ENCODE data around the gene RCOR3. TPM values are rescaled to one million over a fixed set of nuclear protein-coding genes. Genes with fewer than 3 reads are reported as not detected.

The RCOR3 gene
- total RNA-seq: 64.9 TPM
- 19.8 TPM for polyA plus RNA-seq (ENCODE audit: insufficient read depth, low read depth, low replicate concordance)
- long read RNA-seq, donor 1, full-length matches to known transcripts: 3 of 10 reads
- long read RNA-seq, donor 1, partial matches to known transcripts: 7 of 10 reads
- long read RNA-seq, donor 1, other reads (novel, unspliced or antisense): 0 of 10 reads
- long read RNA-seq, donor 2, full-length matches to known transcripts: 5 of 10 reads
- long read RNA-seq, donor 2, partial matches to known transcripts: 5 of 10 reads
- long read RNA-seq, donor 2, other reads (novel, unspliced or antisense): 0 of 10 reads
- long read RNA-seq, donor 3, full-length matches to known transcripts: 5 of 5 reads
- long read RNA-seq, donor 3, partial matches to known transcripts: 0 of 5 reads
- long read RNA-seq, donor 3, other reads (novel, unspliced or antisense): 0 of 5 reads
- long read RNA-seq, donor 4, full-length matches to known transcripts: 5 of 5 reads
- long read RNA-seq, donor 4, partial matches to known transcripts: 0 of 5 reads
- long read RNA-seq, donor 4, other reads (novel, unspliced or antisense): 0 of 5 reads
- long read RNA-seq, donor 5: 0 reads
- long read RNA-seq, donor 6, partial matches to known transcripts: 34 of 36 reads
- long read RNA-seq, donor 6, other reads (novel, unspliced or antisense): 0 of 36 reads
- long read RNA-seq, donor 7, partial matches to known transcripts: 3 of 24 reads
- long read RNA-seq, donor 7, other reads (novel, unspliced or antisense): 13 of 24 reads
- long read RNA-seq, donor 8, partial matches to known transcripts: 0 of 4 reads
- long read RNA-seq, donor 8, other reads (novel, unspliced or antisense): 0 of 4 reads
- long read RNA-seq, donor 9, partial matches to known transcripts: 0 of 4 reads
- long read RNA-seq, donor 9, other reads (novel, unspliced or antisense): 0 of 4 reads
- long read RNA-seq, donor 10, full-length matches to known transcripts: 6 of 6 reads
- long read RNA-seq, donor 10, partial matches to known transcripts: 0 of 6 reads
- long read RNA-seq, donor 10, other reads (novel, unspliced or antisense): 0 of 6 reads

DNA sequence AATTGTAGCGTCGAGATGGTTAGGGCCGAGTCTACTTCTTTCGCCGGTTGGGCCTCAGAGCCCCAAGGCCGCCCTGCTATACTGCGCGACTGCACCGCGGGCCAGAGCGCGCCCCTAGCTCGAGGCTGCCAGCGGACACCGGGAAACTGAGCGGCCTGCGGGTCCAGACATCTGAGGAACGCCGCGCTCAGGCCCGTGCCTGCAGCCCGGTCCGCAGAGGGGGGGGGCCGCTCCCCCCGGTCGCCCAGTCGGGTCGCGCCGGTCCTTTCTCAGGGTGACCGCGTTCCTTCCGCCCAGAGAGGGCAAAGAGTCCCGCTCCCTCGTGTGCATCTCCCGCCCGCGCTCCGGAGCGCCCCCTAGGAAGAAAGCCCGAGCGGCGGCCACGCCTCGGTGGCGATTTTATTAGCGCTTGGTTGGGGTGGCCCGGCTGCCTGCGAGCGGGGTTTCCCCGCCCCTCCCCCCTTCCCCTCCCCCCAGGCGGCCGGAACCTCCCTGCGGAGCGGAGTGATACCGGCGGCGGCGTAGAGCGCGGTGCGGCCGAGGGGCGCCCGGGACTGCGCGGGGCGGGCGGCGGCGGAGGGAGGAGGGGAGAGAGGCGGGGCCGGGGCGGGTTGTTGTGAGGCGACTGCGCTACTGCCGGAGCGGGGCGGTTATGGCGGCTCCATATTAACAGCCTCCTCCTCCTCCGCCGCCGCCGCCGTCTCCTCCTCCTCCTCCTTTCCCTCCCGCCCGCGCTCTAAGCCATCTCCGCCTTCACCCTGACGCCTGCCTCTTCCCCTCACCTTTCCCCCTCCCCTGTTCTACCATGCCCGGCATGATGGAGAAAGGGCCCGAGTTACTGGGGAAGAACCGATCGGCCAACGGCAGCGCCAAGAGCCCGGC, at the start of gene RCOR3:
RCOR3 (plus strand) TSS at position 611 of the 882 bp plus-strand sequence; CDS start at position 806, 195 bp downstream.
- TF ChIP-seq, protein P1, sequence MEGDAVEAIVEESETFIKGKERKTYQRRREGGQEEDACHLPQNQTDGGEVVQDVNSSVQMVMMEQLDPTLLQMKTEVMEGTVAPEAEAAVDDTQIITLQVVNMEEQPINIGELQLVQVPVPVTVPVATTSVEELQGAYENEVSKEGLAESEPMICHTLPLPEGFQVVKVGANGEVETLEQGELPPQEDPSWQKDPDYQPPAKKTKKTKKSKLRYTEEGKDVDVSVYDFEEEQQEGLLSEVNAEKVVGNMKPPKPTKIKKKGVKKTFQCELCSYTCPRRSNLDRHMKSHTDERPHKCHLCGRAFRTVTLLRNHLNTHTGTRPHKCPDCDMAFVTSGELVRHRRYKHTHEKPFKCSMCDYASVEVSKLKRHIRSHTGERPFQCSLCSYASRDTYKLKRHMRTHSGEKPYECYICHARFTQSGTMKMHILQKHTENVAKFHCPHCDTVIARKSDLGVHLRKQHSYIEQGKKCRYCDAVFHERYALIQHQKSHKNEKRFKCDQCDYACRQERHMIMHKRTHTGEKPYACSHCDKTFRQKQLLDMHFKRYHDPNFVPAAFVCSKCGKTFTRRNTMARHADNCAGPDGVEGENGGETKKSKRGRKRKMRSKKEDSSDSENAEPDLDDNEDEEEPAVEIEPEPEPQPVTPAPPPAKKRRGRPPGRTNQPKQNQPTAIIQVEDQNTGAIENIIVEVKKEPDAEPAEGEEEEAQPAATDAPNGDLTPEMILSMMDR (IDR thresholded peaks at IDR 0.05; ENCODE audit: borderline replicate concordance, extremely low read depth, insufficient read depth): peak; percentile 18

DNA sequence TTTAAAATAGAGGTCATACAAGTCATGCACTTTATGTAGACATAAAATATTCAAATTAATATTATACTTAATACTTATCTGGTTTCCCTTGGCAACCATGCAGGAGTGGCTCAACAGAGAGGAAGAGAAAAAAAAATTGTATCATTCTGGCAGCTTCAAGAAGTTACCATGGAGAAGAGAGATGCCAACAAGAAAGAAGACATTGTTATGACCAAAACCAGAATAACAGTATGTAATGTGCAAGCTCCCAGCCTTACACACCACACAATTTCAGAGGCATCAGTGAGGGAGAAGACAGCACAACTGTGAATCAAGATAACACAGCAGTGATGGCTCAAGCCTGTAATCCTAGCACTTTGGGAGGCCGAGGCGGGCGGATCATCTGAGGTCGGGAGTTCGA, 49.1 kb upstream of the RCOR3 start:
- Histone ChIP-seq H3K9ac (ENCODE audit: low read length in 3 of 3) (no peak overlapping the region), H3K4me3 (ENCODE audit: low read length in 3 of 3) (no peak overlapping the region), H3K27ac (ENCODE audit: low read depth in 2 of 2, low read length in 2 of 2) (no peak overlapping the region), H3K4me1 (ENCODE audit: control insufficient read depth in 2 of 3, insufficient read depth in 2 of 3, low read depth in 1 of 3, low read length in 3 of 3) (no peaks in the 10 kb centered on the region), H3K36me3 (ENCODE audit: control insufficient read depth in 2 of 3, insufficient read depth in 3 of 3, low read length in 3 of 3) (no peaks in the 10 kb centered on the region), H3K27me3 (ENCODE audit: control insufficient read depth, insufficient read depth, low read length) (no peaks in the 10 kb centered on the region), H3K9me3 (ENCODE audit: control insufficient read depth in 2 of 3, insufficient read depth in 1 of 3, low read length in 3 of 3) (no peaks in the 10 kb centered on the region)
- TF ChIP-seq, protein P1 (IDR thresholded peaks at IDR 0.05; ENCODE audit: borderline replicate concordance, extremely low read depth, insufficient read depth): no peak
- FAIRE-seq (no peak), DNase-seq (no peak)
- intact Hi-C loops (cut with DNase I): no loop called here

More for the DNA sequence above, at the start of gene RCOR3:
- H3K4me1 ChIP-seq (ENCODE audit: control insufficient read depth in 2 of 3, insufficient read depth in 2 of 3, low read depth in 1 of 3, low read length in 3 of 3): peaks cover 0 to 6% (median 3%) of the 10 kb centered on the region in 3 donors
- no peaks in the 10 kb centered on the region for H3K36me3 ChIP-seq (ENCODE audit: control insufficient read depth in 2 of 3, insufficient read depth in 3 of 3, low read length in 3 of 3)
- no peaks in the 10 kb centered on the region for H3K9me3 ChIP-seq (ENCODE audit: control insufficient read depth in 2 of 3, insufficient read depth in 1 of 3, low read length in 3 of 3)
- FAIRE-seq (no peak), DNase-seq (peak; percentile 95 to 99 (median 96))
- intact Hi-C loops (cut with DNase I): no loop called here
- peak within 1 kb of the TSS; percentile 97 to 99 for H3K27ac ChIP-seq (ENCODE audit: low read depth in 2 of 2, low read length in 2 of 2)
- H3K9ac ChIP-seq (ENCODE audit: low read length in 3 of 3): peak within 1 kb of the TSS; percentile 83 to 100 (median 93)
- H3K4me3 ChIP-seq (ENCODE audit: low read length in 3 of 3): peak within 1 kb of the TSS; percentile 76 to 98 (median 92)
- no peaks in the 10 kb centered on the region for H3K27me3 ChIP-seq (ENCODE audit: control insufficient read depth, insufficient read depth, low read length)

GRCh38 chr1:211210965-211211364, 48.2 kb upstream of the RCOR3 start:
- no peak overlapping the region for H3K27ac ChIP-seq (ENCODE audit: low read depth in 2 of 2, low read length in 2 of 2)
- DNase-seq: no peak
- no peaks in the 10 kb centered on the region for H3K9me3 ChIP-seq (ENCODE audit: control insufficient read depth in 2 of 3, insufficient read depth in 1 of 3, low read length in 3 of 3)
- FAIRE-seq: no peak
- H3K9ac ChIP-seq (ENCODE audit: low read length in 3 of 3): no peak overlapping the region
- no peaks in the 10 kb centered on the region for H3K27me3 ChIP-seq (ENCODE audit: control insufficient read depth, insufficient read depth, low read length)
- no peaks in the 10 kb centered on the region for H3K36me3 ChIP-seq (ENCODE audit: control insufficient read depth in 2 of 3, insufficient read depth in 3 of 3, low read length in 3 of 3)
- H3K4me1 ChIP-seq (ENCODE audit: control insufficient read depth in 2 of 3, insufficient read depth in 2 of 3, low read depth in 1 of 3, low read length in 3 of 3): no peaks in the 10 kb centered on the region
- no peak overlapping the region for H3K4me3 ChIP-seq (ENCODE audit: low read length in 3 of 3)
- TF ChIP-seq, protein P1 (IDR thresholded peaks at IDR 0.05; ENCODE audit: borderline replicate concordance, extremely low read depth, insufficient read depth): no peak
- intact Hi-C loops (cut with DNase I): no loop called here
